LNCaP clone FGC (cell line): ENCODE measurements around the gene RTF1.

ENCODE experiments used
- DNase-seq: peaks from one replicate; pipeline ENCODE4 v3.0.0-alpha.2; 2011; ENCODE audit warnings: low read depth
- H3K4me3 ChIP-seq: 2 replicates; pipeline ENCODE4 v1.5.1; 2011; ENCODE audit warnings: mild to moderate bottlenecking, low read depth, low read length, control low read depth
- TF ChIP-seq, protein P1 (sequence below): IDR thresholded peaks from 2 replicates; pipeline ENCODE4 v1.5.1; 2012; ENCODE audit warnings: mild to moderate bottlenecking; ENCODE audit not compliant: control insufficient read depth, insufficient read depth; ENCODE audit errors: extremely low read depth

Gene RTF1

DNA sequence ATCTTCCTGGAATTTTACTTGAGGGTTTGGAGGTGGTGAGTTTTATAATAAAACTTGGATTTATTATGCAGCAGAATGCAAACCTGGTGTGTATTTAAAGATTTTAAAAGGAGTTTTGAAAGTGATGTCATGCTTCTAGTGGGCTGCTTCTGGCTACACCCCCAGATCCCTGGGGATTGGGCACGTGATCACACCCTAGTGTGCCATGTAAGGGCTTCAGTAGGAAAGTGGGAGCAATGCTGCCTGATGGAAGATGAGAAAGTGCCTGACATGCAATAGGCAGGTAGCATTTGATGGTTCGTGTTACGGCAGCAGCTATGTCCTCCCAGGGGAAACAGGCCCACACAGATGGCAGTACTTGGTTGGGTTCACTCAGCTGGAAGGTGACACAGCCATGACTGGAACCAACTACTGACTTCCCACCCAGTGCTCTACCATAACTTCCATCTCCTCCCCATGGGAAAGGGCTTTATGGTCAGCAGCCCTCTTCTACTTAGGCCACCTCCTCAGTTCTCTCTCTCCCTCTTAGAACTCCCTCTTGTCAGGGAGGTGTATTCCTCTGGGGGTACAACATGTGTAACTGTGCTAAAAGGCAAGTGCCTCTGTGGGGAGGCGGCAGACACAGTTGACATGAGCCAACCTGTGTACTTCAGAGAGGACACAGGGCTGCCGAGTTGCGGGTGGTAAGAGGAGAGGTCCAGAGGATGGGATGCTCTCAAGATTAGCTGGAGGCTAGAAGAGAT is 82.4 kb downstream of the RTF1 start:
- TF ChIP-seq, protein P1, sequence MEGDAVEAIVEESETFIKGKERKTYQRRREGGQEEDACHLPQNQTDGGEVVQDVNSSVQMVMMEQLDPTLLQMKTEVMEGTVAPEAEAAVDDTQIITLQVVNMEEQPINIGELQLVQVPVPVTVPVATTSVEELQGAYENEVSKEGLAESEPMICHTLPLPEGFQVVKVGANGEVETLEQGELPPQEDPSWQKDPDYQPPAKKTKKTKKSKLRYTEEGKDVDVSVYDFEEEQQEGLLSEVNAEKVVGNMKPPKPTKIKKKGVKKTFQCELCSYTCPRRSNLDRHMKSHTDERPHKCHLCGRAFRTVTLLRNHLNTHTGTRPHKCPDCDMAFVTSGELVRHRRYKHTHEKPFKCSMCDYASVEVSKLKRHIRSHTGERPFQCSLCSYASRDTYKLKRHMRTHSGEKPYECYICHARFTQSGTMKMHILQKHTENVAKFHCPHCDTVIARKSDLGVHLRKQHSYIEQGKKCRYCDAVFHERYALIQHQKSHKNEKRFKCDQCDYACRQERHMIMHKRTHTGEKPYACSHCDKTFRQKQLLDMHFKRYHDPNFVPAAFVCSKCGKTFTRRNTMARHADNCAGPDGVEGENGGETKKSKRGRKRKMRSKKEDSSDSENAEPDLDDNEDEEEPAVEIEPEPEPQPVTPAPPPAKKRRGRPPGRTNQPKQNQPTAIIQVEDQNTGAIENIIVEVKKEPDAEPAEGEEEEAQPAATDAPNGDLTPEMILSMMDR: no peak
- DNase-seq: no peak
- H3K4me3 ChIP-seq: no peak overlapping the region

DNA sequence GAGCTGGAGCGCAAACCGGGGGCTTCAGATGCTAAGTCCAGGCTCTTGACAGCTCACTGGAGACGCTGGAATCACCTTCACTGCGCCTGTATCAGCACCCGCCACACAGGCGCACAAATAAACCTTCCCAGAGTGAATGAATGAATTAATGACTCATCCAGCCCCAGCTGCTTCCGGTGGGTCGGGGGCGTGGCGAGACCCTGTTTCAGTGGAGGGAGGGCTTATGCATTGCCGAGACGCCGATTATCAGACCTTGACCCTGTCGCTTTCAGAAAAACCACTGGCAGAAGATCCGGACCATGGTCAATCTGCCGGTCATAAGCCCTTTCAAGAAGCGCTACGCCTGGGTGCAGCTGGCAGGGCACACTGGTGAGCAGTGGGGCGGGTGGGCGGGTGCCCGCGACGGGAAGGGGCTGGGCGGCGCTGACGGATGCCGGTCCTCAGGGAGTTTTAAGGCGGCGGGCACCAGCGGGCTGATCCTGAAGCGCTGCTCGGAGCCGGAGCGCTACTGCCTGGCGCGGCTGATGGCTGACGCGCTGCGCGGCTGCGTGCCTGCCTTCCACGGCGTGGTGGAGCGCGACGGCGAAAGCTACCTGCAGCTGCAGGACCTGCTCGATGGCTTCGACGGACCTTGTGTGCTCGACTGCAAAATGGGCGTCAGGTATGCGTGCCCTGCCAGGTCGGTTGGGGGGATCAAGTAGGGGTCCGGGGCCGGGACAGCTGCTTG is 84.5 kb downstream of the RTF1 start:
- no peak for DNase-seq
- TF ChIP-seq, protein P1: no peak
- no peak overlapping the region for H3K4me3 ChIP-seq

DNA sequence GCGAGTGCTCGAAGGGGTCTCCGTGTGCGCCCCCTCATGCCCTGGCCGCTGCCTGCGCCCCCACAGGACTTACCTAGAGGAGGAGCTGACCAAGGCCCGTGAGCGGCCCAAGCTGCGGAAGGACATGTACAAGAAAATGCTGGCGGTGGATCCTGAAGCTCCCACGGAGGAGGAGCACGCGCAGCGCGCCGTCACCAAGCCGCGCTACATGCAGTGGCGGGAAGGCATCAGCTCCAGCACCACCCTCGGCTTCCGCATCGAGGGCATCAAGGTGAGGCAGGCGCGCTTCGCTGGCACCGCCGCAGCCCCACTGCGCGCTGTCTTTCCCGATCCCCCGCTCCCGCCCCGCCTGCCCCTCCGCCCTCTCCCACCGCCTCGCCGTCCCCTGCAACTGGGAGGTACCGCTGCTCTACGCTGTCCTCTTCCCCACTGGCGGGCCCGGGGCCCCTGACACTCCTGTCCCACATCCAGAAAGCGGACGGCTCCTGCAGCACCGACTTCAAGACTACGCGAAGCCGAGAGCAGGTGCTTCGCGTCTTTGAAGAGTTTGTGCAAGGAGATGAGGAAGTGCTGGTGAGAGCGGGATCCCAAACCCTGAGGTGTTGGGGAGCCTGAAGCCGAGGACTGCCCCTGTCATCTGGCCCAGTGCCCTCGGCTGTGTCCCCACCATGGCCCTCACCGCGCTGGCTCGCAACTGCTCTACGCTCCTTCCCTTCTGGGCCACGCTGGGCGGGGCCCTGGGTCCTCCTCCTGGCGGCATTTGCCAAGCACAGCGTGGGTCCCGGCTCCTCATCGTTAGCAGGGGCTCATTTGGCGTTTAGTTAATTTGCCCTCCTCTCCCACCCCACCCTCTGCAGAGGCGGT is 85.3 kb downstream of the RTF1 start:
- TF ChIP-seq, protein P1: no peak
- H3K4me3 ChIP-seq: no peak overlapping the region
- no peak for DNase-seq

DNA sequence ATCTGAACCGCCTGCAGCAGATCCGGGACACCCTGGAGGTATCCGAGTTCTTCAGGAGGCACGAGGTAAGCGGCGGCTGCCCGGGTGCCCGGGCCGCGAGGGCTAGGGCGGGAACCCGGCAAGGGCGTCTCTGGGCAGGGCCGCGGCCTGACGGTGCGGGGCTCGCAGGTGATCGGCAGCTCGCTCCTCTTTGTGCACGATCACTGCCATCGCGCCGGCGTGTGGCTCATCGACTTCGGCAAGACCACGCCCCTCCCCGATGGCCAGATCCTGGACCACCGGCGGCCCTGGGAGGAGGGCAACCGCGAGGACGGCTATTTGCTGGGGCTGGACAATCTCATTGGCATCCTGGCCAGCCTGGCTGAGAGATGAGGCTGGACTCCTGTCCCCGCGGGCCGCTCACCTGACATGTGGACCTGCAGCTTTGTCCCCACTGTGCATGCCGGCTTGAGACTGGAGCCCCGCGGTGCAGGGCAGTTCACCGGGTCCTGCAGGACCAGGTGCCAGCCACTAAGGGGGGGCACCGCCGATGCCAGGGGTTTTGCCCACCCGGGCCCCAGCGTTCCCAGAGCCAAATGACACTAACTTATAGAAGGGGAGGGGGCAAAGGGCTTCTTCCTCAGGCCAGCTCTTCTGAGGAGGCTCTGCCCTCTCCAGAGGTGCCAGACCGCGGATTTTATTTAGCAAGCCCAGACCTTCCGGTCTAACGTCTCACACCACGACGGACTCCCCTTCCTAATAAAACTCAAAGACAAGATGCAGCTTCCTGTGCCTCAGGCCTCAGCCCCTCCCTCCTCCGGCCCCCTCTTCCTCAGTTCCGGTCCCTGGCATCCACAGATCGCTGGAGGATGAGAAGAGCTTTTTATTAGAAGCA is 86.1 kb downstream of the RTF1 start:
- no peak for DNase-seq
- TF ChIP-seq, protein P1: no peak
- no peak overlapping the region for H3K4me3 ChIP-seq

DNA sequence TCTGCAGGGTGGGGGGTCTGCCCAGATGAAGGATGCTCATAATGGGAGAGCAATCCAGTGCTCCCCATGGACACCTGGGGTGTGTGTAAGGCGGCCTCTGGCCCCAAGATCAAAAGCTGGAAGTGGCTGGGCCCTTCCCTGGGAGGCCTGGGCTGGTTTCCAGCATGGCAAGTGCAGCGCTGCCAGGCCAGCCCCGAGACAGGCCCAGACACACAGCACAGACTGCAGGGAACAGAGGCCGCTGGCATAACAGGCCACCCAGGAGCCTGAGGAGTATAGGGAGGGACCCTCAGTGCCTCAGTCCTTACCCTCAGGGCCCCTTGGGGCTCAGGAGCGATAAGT is 86.7 kb downstream of the RTF1 start:
- H3K4me3 ChIP-seq: no peak overlapping the region
- DNase-seq: no peak
- TF ChIP-seq, protein P1: no peak
